NCI-H1694 (cell line): ENCODE results near the gene ZZZ3.
"Not testable (repeated sequence)": the region's sequence is repeated elsewhere in the genome, so short reads cannot be mapped to it uniquely, and the experiment has no call there.

Experiments
- DNase-seq: peaks from one replicate; lab custom pipeline; 2025; lab: John Stamatoyannopoulos, UW

Gene ZZZ3

DNA sequence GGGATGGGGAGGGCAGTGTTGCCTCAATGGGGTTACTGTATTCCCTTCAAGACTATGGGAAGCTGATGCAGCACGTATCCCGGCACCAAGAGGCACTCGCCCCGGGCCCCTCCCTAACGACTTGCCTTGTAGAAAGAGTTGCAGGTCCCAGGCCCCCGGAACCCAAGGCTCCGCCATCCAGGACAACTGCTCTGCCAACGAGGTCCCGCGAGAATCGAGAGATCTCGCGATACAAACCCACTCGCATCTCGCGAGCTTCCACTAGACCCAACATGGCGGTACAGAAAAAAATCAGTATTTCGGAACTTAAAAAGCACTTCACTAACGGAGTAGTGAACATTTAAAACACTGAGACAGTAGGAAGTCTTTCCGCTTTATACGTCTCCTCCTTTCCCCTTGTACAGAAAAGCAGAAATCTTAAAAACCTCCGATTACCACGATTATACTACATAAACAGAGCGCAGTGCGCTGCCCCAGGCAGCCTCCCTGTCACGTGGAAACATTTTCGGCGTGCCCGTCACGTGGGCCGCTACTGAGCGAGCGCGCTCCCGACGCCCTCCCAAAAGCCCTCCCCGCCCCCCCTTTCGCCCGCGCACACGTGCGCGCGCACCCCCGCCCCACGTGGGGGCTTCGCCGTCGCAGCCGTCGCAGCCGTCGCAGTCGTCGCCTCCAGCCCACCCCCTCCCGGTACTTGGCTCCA is at the start of gene ZZZ3:
TSS of gene ZZZ3 (minus strand) at position 199 of the 700 bp plus-strand sequence. CDS start 49,304 bp downstream, outside the sequence.
- peak; percentile 95 for DNase-seq

DNA sequence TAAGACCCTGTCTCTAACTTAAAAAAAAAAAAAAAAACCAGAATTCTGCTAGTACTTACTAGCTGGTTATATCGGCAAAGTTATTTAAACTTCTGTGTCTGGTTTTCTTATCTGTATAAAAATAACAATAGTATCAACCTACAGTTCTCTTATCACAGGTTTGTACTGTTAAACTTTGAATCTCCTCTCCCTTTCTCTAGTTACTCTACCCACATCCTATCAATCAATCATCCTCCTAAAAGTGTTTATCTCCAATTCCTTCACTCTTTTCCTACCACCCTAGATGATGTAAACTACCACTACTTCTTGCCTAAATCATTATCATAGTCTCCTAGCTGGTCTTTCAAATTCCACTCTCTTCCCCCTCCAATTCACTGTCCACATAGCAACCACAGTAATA is 49.6 kb upstream of the ZZZ3 start:
- DNase-seq = no peak

DNA sequence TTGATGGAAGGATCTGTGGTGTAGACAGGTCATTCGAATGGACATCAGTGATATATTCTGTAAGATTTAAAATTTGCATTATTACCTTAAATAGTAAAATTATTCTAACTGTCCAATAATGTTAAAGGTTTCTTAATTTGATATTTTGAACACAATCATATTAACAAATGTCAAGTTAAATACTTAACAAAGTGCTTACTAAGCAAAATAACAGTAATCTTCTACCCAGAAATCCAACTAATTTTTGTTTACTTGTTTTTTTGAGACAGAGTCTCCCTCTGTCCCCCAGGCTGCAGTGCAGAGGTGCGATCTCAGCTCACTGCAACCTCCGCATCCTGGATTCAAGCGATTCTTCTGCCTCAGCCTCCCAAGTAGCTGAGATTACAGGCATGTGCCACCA is 43.2 kb upstream of the ZZZ3 start:
- no peak for DNase-seq

DNA sequence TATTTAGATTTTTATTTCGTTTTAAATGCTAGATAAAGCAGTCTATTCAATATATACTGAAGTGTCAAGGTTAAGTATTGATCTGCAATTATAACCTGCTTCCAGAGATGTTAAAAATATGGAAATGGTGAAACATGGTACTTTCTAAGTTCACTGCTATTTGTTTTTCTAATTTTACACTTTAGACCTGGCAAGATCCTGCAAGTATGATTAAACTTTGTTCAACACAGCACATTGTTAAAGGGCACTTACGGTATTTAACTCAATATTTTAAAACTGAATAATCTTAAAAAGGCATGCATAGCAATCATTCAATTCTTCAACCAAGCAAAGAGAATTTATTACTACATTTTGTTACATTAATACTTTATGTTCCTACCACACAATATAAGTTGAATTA is 35.7 kb upstream of the ZZZ3 start:
- DNase-seq = no peak

DNA sequence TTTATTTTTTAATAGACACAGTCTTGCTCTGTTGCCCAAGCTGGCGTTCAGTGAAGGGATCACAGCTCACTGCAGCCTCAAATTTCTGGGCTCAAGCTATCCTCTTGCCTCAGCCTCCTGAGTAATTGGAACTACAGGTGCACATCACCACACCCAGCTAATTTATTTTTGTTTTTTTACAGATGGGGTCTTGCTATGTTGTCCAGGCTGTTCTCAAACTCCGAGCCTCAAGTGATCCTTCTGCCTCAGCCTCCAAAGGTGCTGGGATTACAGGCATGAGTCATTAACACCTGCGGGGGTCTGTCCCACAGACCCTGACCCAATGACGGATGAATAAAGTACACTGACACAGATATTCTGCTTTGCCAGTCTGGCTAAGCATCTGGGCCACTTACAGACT is 33.6 kb upstream of the ZZZ3 start:
- no peak for DNase-seq

DNA sequence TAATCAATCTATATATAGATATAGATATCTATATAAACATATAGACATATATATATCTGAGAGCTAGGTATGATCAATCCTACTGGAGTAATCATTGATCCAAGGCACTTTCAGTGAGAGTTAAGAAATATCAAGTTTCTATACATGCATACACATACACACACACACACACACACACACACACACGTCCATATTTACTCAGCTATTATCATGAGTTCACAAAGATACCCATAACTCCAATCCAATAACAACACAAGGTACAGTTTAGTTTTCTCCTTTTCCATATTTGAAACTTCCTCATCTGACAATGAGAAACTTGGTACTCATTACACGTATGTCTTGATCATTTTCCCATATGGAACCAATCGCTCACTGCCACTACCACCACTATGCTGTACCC is 27.3 kb upstream of the ZZZ3 start:
- no peak for DNase-seq

DNA sequence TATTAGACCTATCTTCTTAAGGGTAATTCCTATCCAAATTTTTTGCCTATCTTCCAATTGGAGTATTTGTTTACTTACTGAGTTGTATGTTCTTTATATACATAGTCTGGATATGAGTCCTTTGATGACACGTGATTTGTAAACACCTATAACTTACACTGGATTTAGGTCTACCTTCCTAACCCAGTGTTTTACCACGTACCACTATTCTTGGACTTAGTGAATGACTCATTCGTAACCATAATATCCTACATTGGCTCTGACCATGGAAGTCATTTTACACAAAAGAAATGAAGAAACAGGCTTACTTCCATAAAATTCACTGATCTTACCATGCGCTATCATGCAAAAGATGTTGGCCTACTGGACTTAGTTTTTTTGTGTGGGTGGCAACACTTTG is 23.9 kb upstream of the ZZZ3 start:
- no peak for DNase-seq

DNA sequence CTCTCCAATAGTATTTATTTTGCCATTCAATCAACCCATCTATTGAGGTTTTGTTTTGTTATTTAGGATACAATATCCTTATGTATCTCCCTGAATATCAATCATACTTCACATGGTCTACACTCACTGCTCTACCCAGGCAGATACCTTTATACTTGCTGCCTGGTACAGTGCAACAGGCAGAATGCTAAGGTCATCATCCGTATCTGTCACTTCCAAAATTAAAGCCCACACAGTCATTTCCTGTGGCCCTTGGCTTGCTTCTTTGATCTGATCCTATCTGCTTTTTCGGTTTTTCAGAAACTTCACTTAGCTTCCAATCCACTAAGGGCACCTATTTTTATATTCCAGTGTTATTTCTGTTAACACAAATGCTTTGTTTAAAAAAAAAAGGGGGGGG is 22.3 kb upstream of the ZZZ3 start:
- no peak for DNase-seq

DNA sequence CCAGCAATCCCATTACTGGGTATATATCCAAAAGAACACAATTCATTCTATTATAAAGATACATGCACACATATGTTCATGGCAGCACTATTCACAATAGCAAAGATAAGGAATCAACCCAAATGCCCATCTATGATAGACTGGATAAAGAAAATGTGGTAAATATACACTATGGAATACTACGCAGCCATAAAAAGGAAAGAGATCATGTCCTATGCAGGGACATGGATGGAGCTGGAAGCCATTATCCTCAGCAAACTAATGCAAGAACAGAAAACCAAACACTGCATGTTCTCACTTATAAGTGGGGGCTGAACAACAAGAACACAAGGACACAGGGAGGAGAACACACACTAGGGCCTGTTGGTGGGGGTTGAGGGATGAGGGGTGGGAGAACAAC is 17.2 kb upstream of the ZZZ3 start:
- not testable (repeated sequence) for DNase-seq

DNA sequence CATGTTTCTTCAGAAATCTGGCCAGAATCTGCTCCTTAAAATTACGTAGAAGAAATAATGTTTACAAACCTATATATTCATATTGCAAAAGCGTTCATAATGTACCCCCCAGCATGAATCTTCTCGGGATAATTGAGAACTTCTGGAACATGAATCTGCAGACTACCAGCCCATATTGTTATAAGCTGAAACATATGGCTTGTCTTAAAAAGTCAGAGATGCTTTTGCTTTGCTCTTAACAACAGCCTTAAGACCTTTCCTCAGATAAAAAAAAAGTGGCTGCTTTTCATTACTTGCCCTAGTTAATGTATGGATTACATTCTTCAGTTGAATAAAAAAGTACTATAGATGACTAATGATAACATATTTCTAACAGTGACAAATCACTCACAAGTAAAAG is 15.0 kb upstream of the ZZZ3 start:
- DNase-seq = no peak

DNA sequence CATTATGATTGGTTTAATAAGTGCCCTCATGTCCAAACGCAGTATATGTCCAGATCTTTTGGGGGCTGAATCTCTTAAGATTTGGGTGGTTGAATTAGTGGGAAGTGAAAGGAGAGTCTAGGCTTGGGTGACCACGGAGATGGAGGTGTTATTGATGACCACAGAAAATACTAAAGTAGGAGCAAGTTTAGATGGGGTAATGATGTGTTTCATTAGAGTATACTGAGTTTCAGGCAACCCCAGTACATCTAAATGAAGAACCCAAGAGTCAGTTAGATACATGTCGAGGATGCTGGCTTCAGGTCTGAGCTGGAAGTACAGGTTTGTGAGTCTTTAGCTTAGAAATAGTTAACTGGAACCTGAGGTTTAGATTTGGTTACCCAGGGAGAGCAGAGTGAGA is 6.5 kb upstream of the ZZZ3 start:
- DNase-seq = no peak

DNA sequence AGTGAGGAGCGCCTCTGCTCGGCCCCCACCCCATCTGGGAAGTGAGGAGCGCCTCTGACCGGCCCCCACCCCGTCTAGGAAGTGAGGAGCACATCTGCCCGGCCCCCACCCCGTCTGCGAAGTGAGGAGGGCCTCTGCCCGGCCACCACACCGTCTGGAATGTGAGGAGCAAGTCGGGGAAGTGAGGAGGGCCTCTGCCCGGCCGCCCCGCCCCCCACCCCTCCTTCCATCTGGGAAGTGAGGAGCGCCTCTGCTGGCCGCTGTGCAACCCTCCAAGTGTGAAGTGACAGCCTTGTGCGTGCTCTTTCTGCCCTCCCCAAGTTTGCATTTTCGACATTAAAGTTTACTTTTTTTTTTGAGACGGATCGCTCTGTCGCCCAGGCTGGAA is 5.1 kb upstream of the ZZZ3 start:
- no peak for DNase-seq

DNA sequence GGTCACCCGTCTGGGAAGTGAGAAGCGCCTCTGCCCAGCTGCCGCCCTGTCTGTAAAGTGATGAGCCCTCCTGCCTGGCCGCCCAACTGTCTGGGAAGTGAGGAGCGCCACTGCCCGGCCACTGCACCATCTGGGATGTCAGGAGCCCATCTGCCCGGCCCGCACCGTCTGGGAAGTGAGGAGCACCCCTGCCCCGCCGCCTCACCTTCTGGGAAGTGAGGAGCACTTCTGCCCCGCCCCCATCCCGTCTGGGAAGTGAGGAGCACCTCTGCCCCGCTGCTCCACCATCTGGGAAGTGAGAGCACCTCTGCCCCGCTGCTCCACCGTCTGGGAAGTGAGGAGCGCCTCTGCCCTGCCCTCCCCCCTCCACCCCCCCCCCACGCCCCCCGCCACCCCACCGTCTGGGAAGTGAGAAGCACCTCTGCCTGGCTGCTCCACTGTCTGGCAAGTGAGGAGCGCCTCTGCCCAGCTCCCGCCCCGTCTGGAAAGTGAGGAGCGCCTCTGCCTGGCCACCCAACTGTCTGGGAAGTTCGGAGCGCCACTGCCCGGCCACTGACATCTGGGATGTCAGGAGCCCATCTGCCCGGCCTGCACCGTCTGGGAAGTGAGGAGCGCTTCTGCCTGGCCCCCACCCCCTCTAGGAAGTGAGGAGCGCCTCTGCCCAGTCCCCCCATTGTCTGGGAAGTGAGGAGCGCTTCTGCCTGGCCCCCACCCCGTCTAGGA is 4.5 kb upstream of the ZZZ3 start:
- DNase-seq = no peak

DNA sequence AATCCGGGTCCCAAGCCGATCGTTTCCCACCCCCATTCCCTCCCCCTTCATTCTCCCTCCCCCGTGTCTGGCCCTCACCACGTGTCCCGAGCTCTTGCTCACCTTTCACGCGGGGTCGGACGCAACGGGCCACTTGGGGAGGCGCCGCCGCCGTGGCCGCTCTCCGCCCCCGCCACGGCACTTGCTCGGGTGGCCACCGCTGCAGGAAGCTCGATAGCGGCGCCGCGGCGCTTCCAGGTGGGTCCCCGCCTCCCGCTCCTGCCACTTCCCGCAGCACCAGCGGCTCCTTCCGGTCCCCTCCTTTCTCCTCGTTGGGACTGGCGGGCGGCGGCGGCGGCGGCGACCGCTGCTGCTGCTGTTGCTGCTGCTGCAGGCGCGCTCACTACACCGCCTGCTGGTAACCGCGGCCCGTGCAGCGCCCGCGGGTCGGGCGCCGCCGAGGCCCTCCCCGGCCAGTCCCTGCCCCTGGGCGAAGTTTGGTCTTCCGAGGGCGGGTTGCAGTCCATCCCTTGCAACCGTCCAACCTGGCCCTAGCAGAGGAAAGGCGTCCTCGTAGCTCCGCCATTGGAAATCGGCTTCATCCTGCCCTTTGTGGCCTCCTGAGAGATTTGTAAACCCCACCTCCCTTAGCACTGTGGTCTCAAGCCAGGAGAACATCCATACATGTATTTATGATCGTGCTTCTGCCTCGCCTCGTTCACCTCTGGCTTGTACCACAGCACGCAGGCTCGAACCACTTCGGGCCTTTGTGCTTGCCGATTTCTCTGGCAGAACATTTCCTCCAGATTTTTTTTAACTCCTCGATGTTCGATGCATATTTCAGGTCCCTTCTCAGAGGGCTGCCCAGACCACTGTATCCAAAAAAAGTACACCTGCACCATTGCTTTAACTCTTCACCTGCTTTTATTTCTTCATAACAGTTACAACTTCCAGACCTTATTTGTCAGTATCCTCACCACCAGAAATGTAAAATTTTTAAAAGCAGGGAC is 996 bp upstream of the ZZZ3 start:
- peak; percentile 78 for DNase-seq

DNA sequence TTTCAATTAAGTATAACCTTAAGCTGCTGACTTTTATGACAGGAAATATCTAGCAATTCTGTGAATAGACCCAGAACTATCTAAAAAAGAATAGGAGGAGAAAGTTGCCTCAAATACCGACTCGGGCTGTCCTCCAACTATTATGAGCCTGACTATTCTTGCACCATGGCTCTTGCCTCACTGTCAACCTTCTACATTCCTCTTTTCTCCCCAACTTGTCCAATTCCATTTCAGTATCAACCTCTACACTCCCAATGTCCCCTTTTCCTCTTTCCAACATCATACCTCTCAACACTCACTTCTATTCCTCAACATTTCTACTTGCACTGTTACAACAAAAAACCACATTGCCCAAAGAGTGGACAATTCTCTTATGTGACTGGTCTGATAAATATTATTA is 2.3 kb downstream of the ZZZ3 start:
- DNase-seq = no peak

DNA sequence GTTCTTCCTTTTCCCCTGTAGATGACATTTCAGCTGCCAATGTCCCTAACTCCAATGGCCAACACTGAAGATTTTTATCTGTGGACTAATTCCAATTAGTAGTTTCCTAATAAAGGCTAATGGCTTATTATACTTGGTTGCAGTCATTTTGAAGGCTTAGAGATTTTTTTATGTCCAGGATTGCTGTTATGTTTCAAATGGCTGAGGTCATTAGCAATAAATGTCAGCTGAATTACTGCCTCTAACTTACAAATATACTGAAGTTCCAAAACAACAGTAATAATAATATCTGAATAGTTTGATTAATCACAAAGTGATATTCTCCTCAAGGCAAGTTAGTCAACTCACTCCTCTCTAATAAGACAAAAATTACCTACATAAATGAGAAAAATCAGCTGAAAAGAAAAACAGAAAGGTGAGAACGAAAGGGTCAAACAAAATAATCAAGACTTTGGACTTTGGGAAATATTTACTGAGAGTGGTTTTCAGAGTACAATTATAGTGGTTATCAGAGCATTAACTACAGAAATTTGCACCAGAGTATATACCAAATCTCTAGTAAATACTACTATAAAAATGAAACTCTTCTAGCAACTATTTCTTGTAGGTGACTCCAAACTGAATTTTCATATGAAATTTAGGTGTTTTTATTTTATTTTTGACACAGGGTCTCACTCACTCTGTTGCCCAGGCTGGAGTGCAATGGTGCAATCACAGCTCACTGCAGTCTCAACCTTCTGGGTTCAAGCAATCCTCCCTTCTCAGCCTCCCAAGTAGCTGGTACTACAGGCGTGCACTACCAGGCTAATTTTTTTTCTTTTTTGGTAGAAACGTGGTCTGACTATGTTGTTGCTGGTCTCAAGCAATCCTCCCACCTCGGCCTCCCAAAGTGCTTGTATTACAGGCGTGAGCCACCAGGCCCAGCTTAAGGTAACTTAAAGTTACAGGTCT is 3.5 kb downstream of the ZZZ3 start:
- no peak for DNase-seq

DNA sequence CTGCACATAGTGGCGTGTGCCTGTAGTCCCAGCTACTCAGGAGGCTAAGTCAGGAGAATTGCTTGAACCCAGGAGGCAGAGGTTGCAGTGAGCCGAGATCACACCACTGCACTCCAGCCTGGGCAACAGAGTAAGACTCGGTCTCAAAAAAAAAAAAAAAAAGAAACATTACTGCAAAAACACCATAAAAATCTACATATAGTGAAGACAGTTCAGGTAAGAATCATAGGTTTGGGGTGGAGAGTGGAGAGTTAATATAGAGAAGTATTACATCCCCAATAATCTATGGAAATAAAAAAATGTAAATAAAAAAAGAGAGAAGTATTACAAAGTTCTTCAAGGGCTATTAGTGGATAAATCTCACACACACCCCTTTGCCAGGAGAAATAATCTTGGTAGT is 7.7 kb downstream of the ZZZ3 start:
- not testable (repeated sequence) for DNase-seq

DNA sequence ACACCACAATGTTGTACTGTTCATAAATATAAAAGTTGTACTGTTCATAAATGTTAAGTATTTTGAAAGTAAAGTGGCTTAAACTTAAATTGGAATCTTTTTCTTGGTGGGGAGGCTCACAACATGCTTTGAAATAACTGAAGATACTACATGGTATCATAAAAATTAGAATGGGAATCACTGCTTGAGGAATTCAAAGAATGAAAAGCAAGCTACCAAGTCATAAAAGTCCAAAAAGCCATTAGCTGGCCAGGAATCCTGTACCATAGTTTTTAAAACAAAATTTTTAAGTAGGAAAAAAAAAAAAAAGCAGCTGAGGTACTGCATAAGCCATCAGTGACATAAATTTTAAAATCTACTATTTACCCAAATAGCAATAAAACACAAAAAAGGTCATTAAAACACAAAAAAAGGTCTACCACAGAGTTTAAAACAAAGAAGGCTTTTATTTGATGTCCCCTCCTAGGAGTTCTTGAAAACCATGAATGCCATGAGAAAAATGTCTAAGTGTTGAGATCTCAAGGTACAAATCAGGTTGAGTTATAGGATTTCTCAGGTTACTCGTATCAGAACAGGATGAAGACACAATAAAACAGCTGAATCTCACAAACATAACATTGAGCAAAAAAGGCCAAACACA is 8.6 kb downstream of the ZZZ3 start:
- no peak for DNase-seq

DNA sequence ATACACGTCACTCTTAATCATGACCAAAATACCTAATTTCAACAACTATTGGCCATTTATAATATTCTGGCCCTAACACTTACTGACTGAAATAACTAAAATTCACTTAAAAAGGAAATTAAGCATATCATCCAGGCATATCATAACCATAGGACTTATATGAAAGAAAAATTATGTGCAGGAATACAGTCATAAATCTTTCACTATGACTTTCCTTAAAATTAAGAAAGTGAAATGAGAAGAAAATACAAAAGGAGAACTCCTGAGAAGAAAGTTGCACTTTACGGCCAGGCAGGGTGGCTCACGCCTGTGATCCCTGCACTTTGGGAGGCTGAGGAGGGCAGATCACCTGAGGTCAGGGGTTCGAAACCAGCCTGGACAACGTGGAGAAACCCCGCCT is 9.4 kb downstream of the ZZZ3 start:
- no peak for DNase-seq

DNA sequence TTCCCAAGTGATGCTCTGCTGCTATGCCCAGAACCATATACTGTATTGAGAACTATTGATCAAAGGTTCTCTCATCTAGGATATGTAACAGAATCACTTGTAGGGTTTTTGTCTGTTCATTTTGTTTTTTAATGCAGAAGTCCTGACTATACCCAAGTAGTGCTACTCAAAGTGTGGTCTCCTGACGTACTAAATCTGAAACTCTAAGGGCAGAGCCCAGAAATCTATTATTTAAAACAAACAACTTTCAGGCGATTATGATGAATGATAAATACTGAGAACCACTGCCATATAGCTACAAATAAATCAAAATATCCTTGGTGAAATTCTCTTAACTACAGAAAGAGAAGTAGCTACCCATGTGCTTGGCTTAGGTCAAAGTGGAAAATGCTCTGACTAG is 10.1 kb downstream of the ZZZ3 start:
- no peak for DNase-seq

DNA sequence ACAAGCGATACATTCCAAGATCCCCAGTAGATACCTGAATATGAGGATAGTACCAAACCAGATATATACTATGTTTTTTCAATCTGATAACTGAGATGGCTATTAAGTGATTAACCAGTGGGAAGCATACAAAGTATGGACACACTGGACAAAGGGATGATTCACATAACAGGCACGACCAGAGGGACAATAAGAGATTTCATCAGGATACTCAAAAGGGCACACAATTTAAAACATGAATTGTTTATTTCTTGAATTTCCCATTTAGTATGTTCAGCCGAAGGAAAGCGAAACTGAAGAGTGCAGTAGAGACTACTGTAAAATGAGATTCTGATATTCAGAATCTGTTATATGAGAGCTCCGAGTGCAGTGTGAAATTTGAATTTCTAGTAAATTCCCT is 10.6 kb downstream of the ZZZ3 start:
- DNase-seq = no peak
